Adipocyte (in vitro differentiated cells): ENCODE data around the gene NMNAT3.

ENCODE experiments used
- DNase-seq: peaks from one replicate; pipeline ENCODE4 v3.0.0-alpha.2; 2015; ENCODE audit warnings: low read depth
- H3K27me3 ChIP-seq: replicated peaks from 2 replicates; pipeline ENCODE4 v1.7.0; 2013; ENCODE audit warnings: mild to moderate bottlenecking, low read length, moderate library complexity; ENCODE audit not compliant: control insufficient read depth, insufficient read depth
- H3K36me3 ChIP-seq: 2 replicates; pipeline ENCODE4 v1.7.0; 2013; ENCODE audit warnings: low read length, mild to moderate bottlenecking, moderate library complexity; ENCODE audit not compliant: control insufficient read depth, insufficient read depth, severe bottlenecking
- H3K4me1 ChIP-seq: 2 replicates; pipeline ENCODE4 v1.7.0; 2013; ENCODE audit warnings: mild to moderate bottlenecking, low read length, moderate library complexity; ENCODE audit not compliant: control insufficient read depth, insufficient read depth
- H3K4me3 ChIP-seq: 2 replicates; pipeline ENCODE4 v1.7.0; 2013; ENCODE audit warnings: mild to moderate bottlenecking, low read length, moderate library complexity
- H3K9ac ChIP-seq: 2 replicates; pipeline ENCODE4 v1.7.0; 2013; ENCODE audit warnings: mild to moderate bottlenecking, low read length, moderate library complexity
- H3K9me3 ChIP-seq: 2 replicates; pipeline ENCODE4 v1.7.0; 2013; ENCODE audit warnings: mild to moderate bottlenecking, low read length, moderate library complexity; ENCODE audit not compliant: control insufficient read depth

NMNAT3 gene

GRCh38 chr3:139577909-139578308 lies 99.9 kb downstream of the NMNAT3 start:
- Histone ChIP-seq H3K9ac (no peak overlapping the region), H3K4me1 (peaks cover 15% of the 10 kb centered on the region), H3K36me3 (no peaks in the 10 kb centered on the region), H3K9me3 (no peaks in the 10 kb centered on the region), H3K27me3 (no peaks in the 10 kb centered on the region), H3K4me3 (no peak overlapping the region)
- no peak for DNase-seq

GRCh38 chr3:139577346-139577745 lies 100.4 kb downstream of the NMNAT3 start:
- DNase-seq, result no peak
- Histone ChIP-seq H3K4me3 (no peak overlapping the region), H3K36me3 (no peaks in the 10 kb centered on the region)

GRCh38 chr3:139574026-139574947 lies 103.5 kb downstream of the NMNAT3 start:
- H3K27me3 ChIP-seq, result no peaks in the 10 kb centered on the region
- DNase-seq, result no peak
- H3K9ac ChIP-seq, result no peak overlapping the region
- H3K4me3 ChIP-seq, result no peak overlapping the region
- H3K36me3 ChIP-seq, result no peaks in the 10 kb centered on the region
- H3K9me3 ChIP-seq, result no peaks in the 10 kb centered on the region
- peaks cover 21% of the 10 kb centered on the region for H3K4me1 ChIP-seq

More at GRCh38 chr3:139577346-139577745, 100.4 kb downstream of the NMNAT3 start:
- H3K4me1 ChIP-seq, result peaks cover 21% of the 10 kb centered on the region
- no peaks in the 10 kb centered on the region for H3K27me3 ChIP-seq
- H3K9ac ChIP-seq, result no peak overlapping the region
- no peaks in the 10 kb centered on the region for H3K9me3 ChIP-seq

- Histone ChIP-seq H3K4me1 (peaks cover 21% of the 10 kb centered on the region), H3K36me3 (no peaks in the 10 kb centered on the region), H3K9ac (no peak overlapping the region), H3K4me3 (no peak overlapping the region), H3K27me3 (no peaks in the 10 kb centered on the region), H3K9me3 (no peaks in the 10 kb centered on the region)
- DNase-seq, result no peak
Observed at GRCh38 chr3:139572847-139573672, 104.7 kb downstream of the NMNAT3 start.

- H3K9ac ChIP-seq, result no peak overlapping the region
- no peak overlapping the region for H3K4me3 ChIP-seq
- no peaks in the 10 kb centered on the region for H3K36me3 ChIP-seq
- no peaks in the 10 kb centered on the region for H3K27me3 ChIP-seq
- DNase-seq, result no peak
- H3K4me1 ChIP-seq, result peaks cover 21% of the 10 kb centered on the region
- H3K9me3 ChIP-seq, result no peaks in the 10 kb centered on the region
Observed at GRCh38 chr3:139571711-139572110, 106.1 kb downstream of the NMNAT3 start.

- Histone ChIP-seq H3K9me3 (no peaks in the 10 kb centered on the region), H3K4me1 (no peaks in the 10 kb centered on the region), H3K4me3 (no peak overlapping the region), H3K27me3 (no peaks in the 10 kb centered on the region), H3K36me3 (no peaks in the 10 kb centered on the region), H3K9ac (no peak overlapping the region)
- DNase-seq, result peak; percentile 22
Observed at GRCh38 chr3:139564294-139564861, 113.4 kb downstream of the NMNAT3 start.

- Histone ChIP-seq H3K4me3 (no peak overlapping the region), H3K9ac (no peak overlapping the region), H3K36me3 (no peaks in the 10 kb centered on the region), H3K9me3 (no peaks in the 10 kb centered on the region), H3K4me1 (no peaks in the 10 kb centered on the region), H3K27me3 (no peaks in the 10 kb centered on the region)
- peak; percentile 67 for DNase-seq
Observed at GRCh38 chr3:139561959-139562676, 115.7 kb downstream of the NMNAT3 start.

- no peaks in the 10 kb centered on the region for H3K9me3 ChIP-seq
- H3K9ac ChIP-seq, result no peak overlapping the region
- H3K4me3 ChIP-seq, result no peak overlapping the region
- no peaks in the 10 kb centered on the region for H3K27me3 ChIP-seq
- DNase-seq, result no peak
- no peaks in the 10 kb centered on the region for H3K4me1 ChIP-seq
- H3K36me3 ChIP-seq, result no peaks in the 10 kb centered on the region
Observed at GRCh38 chr3:139561255-139561817, 116.4 kb downstream of the NMNAT3 start.

- H3K4me3 ChIP-seq, result no peak overlapping the region
- H3K9me3 ChIP-seq, result no peaks in the 10 kb centered on the region
- peaks cover 3% of the 10 kb centered on the region for H3K4me1 ChIP-seq
- no peak overlapping the region for H3K9ac ChIP-seq
- no peaks in the 10 kb centered on the region for H3K27me3 ChIP-seq
- DNase-seq, result no peak
- H3K36me3 ChIP-seq, result no peaks in the 10 kb centered on the region
Observed at GRCh38 chr3:139560411-139560810, 117.4 kb downstream of the NMNAT3 start.

- Histone ChIP-seq H3K9me3 (no peaks in the 10 kb centered on the region), H3K4me1 (peaks cover 8% of the 10 kb centered on the region), H3K27me3 (peaks cover 6% of the 10 kb centered on the region), H3K4me3 (no peak overlapping the region), H3K9ac (no peak overlapping the region), H3K36me3 (no peaks in the 10 kb centered on the region)
- DNase-seq, result peak; percentile 39
Observed at GRCh38 chr3:139559541-139559940, 118.2 kb downstream of the NMNAT3 start.
